OCI-LY7 (cell line): ENCODE results near the gene ZNF484.

Source experiments
- EZH2phosphoT487 ChIP-seq: fragments of 200-600 bp; sonication (generic); IDR thresholded peaks from 2 replicates; pipeline ENCODE4 v1.6.1; 2018; ENCODE audit warnings: low read depth, borderline replicate concordance, mild to moderate bottlenecking, mixed run types, antibody characterized with exemption, low read length, moderate library complexity, mixed read lengths
- TF ChIP-seq, protein P1 (sequence below): fragments of 200-600 bp; sonication (generic); conservative IDR thresholded peaks from 2 replicates; pipeline ENCODE4 v1.5.1; 2014; ENCODE audit warnings: mild to moderate bottlenecking, antibody characterized with exemption, low read length, moderate library complexity, mixed read lengths

DNA sequence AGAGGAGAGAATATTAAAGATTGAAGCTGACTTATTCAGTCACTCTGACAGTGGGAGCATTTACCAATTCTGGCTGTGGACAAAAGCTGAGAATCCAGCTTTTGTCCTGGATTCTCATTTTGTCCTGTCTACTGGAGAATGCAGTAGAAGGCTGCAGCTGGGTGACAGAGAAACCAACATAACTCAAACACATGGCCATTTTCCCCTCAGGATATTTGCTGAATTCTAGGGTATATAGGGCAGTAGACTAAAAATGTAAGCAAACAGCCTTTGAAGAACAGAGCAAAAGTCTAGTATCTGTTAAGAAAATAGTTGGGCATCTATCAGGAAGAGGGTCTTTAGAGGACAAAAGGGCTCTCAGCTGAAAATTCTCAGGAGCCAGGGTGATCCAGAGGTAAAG, 20.6 kb downstream of the ZNF484 start:
- TF ChIP-seq, protein P1, sequence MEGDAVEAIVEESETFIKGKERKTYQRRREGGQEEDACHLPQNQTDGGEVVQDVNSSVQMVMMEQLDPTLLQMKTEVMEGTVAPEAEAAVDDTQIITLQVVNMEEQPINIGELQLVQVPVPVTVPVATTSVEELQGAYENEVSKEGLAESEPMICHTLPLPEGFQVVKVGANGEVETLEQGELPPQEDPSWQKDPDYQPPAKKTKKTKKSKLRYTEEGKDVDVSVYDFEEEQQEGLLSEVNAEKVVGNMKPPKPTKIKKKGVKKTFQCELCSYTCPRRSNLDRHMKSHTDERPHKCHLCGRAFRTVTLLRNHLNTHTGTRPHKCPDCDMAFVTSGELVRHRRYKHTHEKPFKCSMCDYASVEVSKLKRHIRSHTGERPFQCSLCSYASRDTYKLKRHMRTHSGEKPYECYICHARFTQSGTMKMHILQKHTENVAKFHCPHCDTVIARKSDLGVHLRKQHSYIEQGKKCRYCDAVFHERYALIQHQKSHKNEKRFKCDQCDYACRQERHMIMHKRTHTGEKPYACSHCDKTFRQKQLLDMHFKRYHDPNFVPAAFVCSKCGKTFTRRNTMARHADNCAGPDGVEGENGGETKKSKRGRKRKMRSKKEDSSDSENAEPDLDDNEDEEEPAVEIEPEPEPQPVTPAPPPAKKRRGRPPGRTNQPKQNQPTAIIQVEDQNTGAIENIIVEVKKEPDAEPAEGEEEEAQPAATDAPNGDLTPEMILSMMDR: no peak
- no peak for TF ChIP-seq EZH2phosphoT487
